SK-N-SH (cell line): ENCODE results near the gene CCL2.

Experiments
- EZH2phosphoT487 ChIP-seq: fragments of 200-600 bp; sonication (generic); IDR thresholded peaks from 2 replicates; pipeline ENCODE4 v1.6.1; 2017; ENCODE audit warnings: low read depth, mixed run types, mild to moderate bottlenecking, antibody characterized with exemption, moderate library complexity, borderline replicate concordance
- FOXJ3 ChIP-seq: sonication (generic); formaldehyde crosslinking; IDR thresholded peaks from 2 replicates; pipeline ENCODE4 v1.5.1; 2020; ENCODE audit warnings: mild to moderate bottlenecking, missing genetic modification reagents
- GABPA ChIP-seq: IDR thresholded peaks from 2 replicates; pipeline ENCODE4 v1.4.0; 2012; ENCODE audit warnings: low read depth, mild to moderate bottlenecking
- NRF1 ChIP-seq: IDR thresholded peaks from 2 replicates; pipeline ENCODE4 v1.6.1; 2012; ENCODE audit warnings: low read depth, mild to moderate bottlenecking, low read length
- POLR2AphosphoS5 ChIP-seq: IDR thresholded peaks from 2 replicates; pipeline ENCODE4 v1.6.1; 2012; ENCODE audit warnings: low read depth, low read length
- USF2 ChIP-seq: fragments of 150-350 bp; IDR thresholded peaks from 2 replicates; pipeline ENCODE4 v1.6.1; 2017; ENCODE audit warnings: antibody characterized with exemption, low read length, low read depth, borderline replicate concordance
- TF ChIP-seq, protein P1 (sequence below): fragments of 200-600 bp; sonication (generic); IDR thresholded peaks from 2 replicates; pipeline ENCODE4 v1.6.1; 2017; ENCODE audit warnings: antibody characterized with exemption, mild to moderate bottlenecking, moderate library complexity
- TF ChIP-seq, protein P2 (sequence below): IDR thresholded peaks from 2 replicates; pipeline ENCODE4 v1.6.1; 2012; ENCODE audit warnings: mild to moderate bottlenecking, low read depth, low read length, moderate library complexity

GRCh38 chr17:34291721-34292348 is 36.8 kb downstream of the CCL2 start:
- TF ChIP-seq, protein P1, sequence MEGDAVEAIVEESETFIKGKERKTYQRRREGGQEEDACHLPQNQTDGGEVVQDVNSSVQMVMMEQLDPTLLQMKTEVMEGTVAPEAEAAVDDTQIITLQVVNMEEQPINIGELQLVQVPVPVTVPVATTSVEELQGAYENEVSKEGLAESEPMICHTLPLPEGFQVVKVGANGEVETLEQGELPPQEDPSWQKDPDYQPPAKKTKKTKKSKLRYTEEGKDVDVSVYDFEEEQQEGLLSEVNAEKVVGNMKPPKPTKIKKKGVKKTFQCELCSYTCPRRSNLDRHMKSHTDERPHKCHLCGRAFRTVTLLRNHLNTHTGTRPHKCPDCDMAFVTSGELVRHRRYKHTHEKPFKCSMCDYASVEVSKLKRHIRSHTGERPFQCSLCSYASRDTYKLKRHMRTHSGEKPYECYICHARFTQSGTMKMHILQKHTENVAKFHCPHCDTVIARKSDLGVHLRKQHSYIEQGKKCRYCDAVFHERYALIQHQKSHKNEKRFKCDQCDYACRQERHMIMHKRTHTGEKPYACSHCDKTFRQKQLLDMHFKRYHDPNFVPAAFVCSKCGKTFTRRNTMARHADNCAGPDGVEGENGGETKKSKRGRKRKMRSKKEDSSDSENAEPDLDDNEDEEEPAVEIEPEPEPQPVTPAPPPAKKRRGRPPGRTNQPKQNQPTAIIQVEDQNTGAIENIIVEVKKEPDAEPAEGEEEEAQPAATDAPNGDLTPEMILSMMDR: no peak
- no peak for TF ChIP-seq EZH2phosphoT487
- TF ChIP-seq, protein P2, sequence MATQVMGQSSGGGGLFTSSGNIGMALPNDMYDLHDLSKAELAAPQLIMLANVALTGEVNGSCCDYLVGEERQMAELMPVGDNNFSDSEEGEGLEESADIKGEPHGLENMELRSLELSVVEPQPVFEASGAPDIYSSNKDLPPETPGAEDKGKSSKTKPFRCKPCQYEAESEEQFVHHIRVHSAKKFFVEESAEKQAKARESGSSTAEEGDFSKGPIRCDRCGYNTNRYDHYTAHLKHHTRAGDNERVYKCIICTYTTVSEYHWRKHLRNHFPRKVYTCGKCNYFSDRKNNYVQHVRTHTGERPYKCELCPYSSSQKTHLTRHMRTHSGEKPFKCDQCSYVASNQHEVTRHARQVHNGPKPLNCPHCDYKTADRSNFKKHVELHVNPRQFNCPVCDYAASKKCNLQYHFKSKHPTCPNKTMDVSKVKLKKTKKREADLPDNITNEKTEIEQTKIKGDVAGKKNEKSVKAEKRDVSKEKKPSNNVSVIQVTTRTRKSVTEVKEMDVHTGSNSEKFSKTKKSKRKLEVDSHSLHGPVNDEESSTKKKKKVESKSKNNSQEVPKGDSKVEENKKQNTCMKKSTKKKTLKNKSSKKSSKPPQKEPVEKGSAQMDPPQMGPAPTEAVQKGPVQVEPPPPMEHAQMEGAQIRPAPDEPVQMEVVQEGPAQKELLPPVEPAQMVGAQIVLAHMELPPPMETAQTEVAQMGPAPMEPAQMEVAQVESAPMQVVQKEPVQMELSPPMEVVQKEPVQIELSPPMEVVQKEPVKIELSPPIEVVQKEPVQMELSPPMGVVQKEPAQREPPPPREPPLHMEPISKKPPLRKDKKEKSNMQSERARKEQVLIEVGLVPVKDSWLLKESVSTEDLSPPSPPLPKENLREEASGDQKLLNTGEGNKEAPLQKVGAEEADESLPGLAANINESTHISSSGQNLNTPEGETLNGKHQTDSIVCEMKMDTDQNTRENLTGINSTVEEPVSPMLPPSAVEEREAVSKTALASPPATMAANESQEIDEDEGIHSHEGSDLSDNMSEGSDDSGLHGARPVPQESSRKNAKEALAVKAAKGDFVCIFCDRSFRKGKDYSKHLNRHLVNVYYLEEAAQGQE: peak; percentile 87
- no peak for TF ChIP-seq GABPA
- no peak for TF ChIP-seq FOXJ3 (CRISPR knock-in tag)
- no peak for TF ChIP-seq USF2
- TF ChIP-seq POLR2AphosphoS5: no peak
- no peak for TF ChIP-seq NRF1
